Endothelial cell (in vitro differentiated cells): ENCODE measurements around the gene PECR. TPM values are rescaled to one million over a fixed set of nuclear protein-coding genes. Genes with fewer than 3 reads are reported as not detected.

Source experiments
- DNase-seq: peaks from one replicate; pipeline ENCODE4 v3.0.0; 2021; ENCODE audit warnings: low spot score
- H3K27ac Mint-ChIP-seq: one replicate; pipeline ENCODE4 v1.8.0; 2021; ENCODE audit warnings: mixed read lengths, inconsistent platforms; ENCODE audit not compliant: unreplicated experiment
- H3K27me3 Mint-ChIP-seq: one replicate; pipeline ENCODE4 v1.8.0; 2021; ENCODE audit warnings: mild to moderate bottlenecking, moderate library complexity, mixed read lengths, inconsistent platforms; ENCODE audit not compliant: unreplicated experiment
- H3K36me3 Mint-ChIP-seq: one replicate; pipeline ENCODE4 v1.8.0; 2021; ENCODE audit warnings: mild to moderate bottlenecking, low read depth, mixed read lengths, inconsistent platforms; ENCODE audit not compliant: unreplicated experiment
- H3K4me1 Mint-ChIP-seq: one replicate; pipeline ENCODE4 v1.8.0; 2021; ENCODE audit warnings: mild to moderate bottlenecking, mixed read lengths, inconsistent platforms; ENCODE audit not compliant: unreplicated experiment
- H3K4me3 Mint-ChIP-seq: one replicate; pipeline ENCODE4 v1.8.0; 2021; ENCODE audit warnings: mild to moderate bottlenecking, mixed read lengths, inconsistent platforms; ENCODE audit not compliant: unreplicated experiment
- H3K9me3 Mint-ChIP-seq: one replicate; pipeline ENCODE4 v1.8.0; 2021; ENCODE audit warnings: mixed read lengths, inconsistent platforms; ENCODE audit not compliant: unreplicated experiment
- total RNA-seq: library from RNA; stranded (reverse); fragmentation: NEBNext Ultra II Directional; extraction: Animal tissue kit (Norgen Biotek cat#: 25700); gene quantifications from one replicate; pipeline ENCODE4 v1.2.1, GENCODE V29; 2021; ENCODE audit not compliant: unreplicated experiment
- TF ChIP-seq, protein P1 (sequence below): fragments of 200-600 bp; sonication (generic); IDR thresholded peaks from one replicate; pipeline ENCODE4 v1.5.0; 2021; ENCODE audit warnings: antibody characterized with exemption; ENCODE audit not compliant: unreplicated experiment

The PECR gene
- total RNA-seq, 1 donor from 2014 or later: 8.4 TPM

- H3K4me1 Mint-ChIP-seq: peaks cover 10% of the 10 kb centered on the region
- TF ChIP-seq, protein P1, sequence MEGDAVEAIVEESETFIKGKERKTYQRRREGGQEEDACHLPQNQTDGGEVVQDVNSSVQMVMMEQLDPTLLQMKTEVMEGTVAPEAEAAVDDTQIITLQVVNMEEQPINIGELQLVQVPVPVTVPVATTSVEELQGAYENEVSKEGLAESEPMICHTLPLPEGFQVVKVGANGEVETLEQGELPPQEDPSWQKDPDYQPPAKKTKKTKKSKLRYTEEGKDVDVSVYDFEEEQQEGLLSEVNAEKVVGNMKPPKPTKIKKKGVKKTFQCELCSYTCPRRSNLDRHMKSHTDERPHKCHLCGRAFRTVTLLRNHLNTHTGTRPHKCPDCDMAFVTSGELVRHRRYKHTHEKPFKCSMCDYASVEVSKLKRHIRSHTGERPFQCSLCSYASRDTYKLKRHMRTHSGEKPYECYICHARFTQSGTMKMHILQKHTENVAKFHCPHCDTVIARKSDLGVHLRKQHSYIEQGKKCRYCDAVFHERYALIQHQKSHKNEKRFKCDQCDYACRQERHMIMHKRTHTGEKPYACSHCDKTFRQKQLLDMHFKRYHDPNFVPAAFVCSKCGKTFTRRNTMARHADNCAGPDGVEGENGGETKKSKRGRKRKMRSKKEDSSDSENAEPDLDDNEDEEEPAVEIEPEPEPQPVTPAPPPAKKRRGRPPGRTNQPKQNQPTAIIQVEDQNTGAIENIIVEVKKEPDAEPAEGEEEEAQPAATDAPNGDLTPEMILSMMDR: no peak
- peak overlapping the region; percentile 75 for H3K27ac Mint-ChIP-seq
- no peaks in the 10 kb centered on the region for H3K9me3 Mint-ChIP-seq
- H3K27me3 Mint-ChIP-seq: peaks cover 2% of the 10 kb centered on the region
- DNase-seq: no peak
- no peaks in the 10 kb centered on the region for H3K36me3 Mint-ChIP-seq
- H3K4me3 Mint-ChIP-seq: no peak overlapping the region
These were observed 56.8 kb downstream of the PECR start for GRCh38 chr2:216024779-216025336.

- peaks cover 6% of the 10 kb centered on the region for H3K36me3 Mint-ChIP-seq
- peaks cover 10% of the 10 kb centered on the region for H3K4me1 Mint-ChIP-seq
- H3K9me3 Mint-ChIP-seq: no peaks in the 10 kb centered on the region
- peaks cover 2% of the 10 kb centered on the region for H3K27me3 Mint-ChIP-seq
- peak; percentile 56 for DNase-seq
- H3K27ac Mint-ChIP-seq: no peak overlapping the region
- H3K4me3 Mint-ChIP-seq: no peak overlapping the region
- TF ChIP-seq, protein P1: no peak
These were observed 58.5 kb downstream of the PECR start for GRCh38 chr2:216023055-216023648.

DNA sequence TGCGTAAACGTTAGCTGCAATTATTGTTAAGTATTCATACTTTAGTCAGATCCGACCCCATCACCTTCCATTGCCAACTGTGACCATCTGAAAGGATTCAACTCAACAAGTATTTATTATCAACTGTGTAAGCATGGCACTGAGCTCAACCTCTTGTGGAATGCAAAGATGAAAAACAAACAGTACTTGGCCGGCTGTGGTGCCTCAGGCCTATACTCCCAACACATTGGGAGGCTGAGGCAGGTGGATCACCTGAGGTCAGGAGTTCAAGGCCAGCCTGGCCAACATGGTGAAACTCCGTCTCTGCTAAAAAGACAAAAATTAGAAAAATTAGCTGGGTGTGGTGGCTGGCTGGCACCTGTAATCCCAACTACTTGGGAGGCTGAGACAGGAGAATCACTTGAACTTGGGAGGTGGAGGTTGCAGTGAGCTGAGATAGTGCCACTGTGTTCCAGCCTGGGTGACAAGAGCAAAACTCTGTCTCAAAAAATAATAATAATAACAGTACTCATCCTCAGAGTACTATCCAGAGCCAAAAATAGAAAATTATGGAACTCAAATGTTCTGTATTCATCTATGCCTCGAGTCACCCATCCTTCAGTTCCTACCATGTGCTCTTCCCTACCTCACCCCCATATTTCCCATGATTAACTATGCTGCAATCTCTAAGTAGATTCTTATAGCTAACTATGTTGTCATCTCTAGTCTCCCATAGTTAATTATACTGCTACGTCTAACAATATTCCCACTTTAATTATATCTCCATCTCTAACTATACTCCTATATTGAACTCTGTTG, 59.6 kb downstream of the PECR start:
- DNase-seq: no peak
- Mint-ChIP-seq H3K4me1 (peaks cover 10% of the 10 kb centered on the region), H3K4me3 (no peak overlapping the region), H3K9me3 (no peaks in the 10 kb centered on the region), H3K27me3 (peaks cover 2% of the 10 kb centered on the region), H3K36me3 (peaks cover 6% of the 10 kb centered on the region), H3K27ac (no peak overlapping the region)
- TF ChIP-seq, protein P1: no peak

GRCh38 chr2:216018709-216019108, 62.9 kb downstream of the PECR start:
- TF ChIP-seq, protein P1: no peak
- peaks cover 4% of the 10 kb centered on the region for H3K27me3 Mint-ChIP-seq
- peaks cover 6% of the 10 kb centered on the region for H3K36me3 Mint-ChIP-seq
- no peak for DNase-seq
- H3K4me3 Mint-ChIP-seq: no peak overlapping the region
- no peak overlapping the region for H3K27ac Mint-ChIP-seq
- H3K9me3 Mint-ChIP-seq: no peaks in the 10 kb centered on the region
- H3K4me1 Mint-ChIP-seq: peaks cover 12% of the 10 kb centered on the region

DNA sequence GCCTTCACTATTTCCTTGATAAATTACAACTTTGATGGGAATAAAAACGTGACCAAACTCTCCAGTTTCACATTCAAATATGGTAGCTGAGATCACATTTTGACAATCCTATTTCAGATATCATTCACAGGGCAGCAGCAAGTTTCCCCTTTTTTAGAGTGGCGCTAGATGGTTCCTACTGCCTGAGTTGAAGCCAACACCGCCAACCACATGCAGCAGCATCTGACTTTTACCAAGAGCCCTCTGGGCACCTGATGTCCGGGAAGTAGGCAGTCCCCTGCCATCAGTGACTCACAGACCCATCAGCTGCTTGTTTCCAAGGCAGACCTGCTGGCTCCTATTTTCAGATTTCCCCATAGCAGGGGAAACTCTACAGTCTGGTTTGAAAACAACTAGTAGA, 64.2 kb downstream of the PECR start:
- H3K27me3 Mint-ChIP-seq: peaks cover 2% of the 10 kb centered on the region
- no peak overlapping the region for H3K4me3 Mint-ChIP-seq
- H3K4me1 Mint-ChIP-seq: peaks cover 19% of the 10 kb centered on the region
- no peak overlapping the region for H3K27ac Mint-ChIP-seq
- H3K9me3 Mint-ChIP-seq: no peaks in the 10 kb centered on the region
- H3K36me3 Mint-ChIP-seq: peaks cover 6% of the 10 kb centered on the region
- TF ChIP-seq, protein P1: no peak
- DNase-seq: no peak
